HUDEP-2 (cell line): ENCODE data around the gene CNOT8.

Source experiments
- DNase-seq, 76 experiments: peaks; one replicate each; lab custom pipeline; 2025; ENCODE audit not compliant: unreplicated experiment in 76 of 76; lab: John Stamatoyannopoulos, UW

Gene CNOT8

GRCh38 chr5:154862766-154863165 is 4.3 kb downstream of the CNOT8 start:
- no peak for DNase-seq

GRCh38 chr5:154863291-154864080 is 5.1 kb downstream of the CNOT8 start:
- no peak for DNase-seq

DNA sequence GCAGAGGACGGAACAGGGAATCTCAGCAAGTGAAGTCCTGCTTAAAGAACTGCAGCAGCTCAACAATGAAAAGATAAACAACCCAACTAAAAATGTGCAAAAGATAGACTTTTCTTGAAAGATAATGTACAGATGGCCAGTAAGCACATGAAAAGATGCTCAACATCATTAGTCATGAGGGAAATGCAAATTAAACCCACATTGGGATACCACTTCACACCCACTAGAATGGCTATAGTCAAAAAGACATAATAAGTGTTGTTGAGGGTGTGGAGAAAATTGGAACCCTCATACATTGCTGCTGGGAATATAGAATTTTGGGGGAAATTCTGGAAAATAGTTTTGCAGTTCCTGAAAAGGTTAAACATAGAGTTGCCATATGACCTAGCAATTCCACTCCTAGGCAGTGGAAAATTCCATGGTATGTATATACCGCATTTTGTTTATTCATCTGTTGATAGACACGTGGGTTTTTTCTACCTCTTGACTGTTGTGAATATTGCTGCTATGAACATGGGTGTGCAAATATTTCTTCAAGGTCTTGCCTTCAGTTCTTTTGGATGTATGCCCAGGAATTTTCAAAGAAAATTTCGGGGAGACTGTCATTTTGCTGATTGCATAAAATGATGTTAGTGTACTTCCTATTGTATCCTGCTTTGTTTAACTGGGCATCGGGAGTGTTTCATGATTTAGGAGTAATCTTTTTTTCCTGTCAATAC is 7.2 kb downstream of the CNOT8 start:
- no peak for DNase-seq

DNA sequence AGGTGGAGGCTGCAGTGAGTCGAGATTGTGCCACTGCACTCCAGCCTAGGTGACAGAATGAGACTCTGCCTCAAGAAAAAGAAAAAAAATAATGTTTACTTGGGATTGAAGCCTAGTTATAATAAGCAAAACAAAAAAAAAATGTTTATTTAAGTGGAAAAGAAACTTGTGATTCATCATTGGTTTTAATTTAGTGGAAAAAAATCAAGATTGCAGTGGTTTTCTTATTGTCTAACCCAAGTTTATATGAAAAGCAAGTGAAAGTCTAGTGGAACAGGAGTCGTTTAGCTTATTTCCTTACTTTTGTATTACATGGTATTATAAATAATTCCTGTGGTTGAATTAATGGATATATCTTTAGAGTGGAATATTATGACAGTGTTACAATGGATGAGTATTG is 8.4 kb downstream of the CNOT8 start:
- no peak for DNase-seq

GRCh38 chr5:154868702-154869101 is 10.3 kb downstream of the CNOT8 start:
- DNase-seq = peak in 3 of 76 experiments; percentile 12 to 21 (median 14)

- DNase-seq = no peak
These were observed 13.3 kb downstream of the CNOT8 start for GRCh38 chr5:154871734-154872133.

DNA sequence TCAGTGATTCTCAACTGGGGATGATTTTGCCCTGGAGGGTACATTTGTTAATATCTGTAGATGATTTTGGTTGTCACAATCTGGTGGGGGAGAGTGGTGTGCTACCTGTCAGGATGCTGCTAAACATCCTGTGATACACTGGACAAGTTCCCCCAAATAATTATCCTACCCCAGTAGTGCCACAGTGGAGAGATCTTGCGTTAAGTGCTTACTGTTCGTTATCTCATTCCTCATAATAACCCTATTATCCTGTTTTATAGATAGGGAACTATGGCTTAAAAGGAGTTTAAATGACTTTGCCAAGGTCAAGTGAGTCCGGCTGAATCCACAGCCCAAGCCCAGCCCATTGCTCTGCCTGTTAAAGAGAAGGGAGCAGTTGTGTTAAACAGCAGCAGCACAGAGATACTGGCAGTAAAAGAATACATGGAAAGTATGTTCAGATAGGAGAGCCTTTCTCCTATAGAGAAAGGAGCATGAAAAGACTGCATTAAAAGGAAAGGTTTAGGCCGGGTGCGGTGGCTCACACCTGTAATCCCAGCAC is 15.4 kb downstream of the CNOT8 start:
- no peak for DNase-seq

DNA sequence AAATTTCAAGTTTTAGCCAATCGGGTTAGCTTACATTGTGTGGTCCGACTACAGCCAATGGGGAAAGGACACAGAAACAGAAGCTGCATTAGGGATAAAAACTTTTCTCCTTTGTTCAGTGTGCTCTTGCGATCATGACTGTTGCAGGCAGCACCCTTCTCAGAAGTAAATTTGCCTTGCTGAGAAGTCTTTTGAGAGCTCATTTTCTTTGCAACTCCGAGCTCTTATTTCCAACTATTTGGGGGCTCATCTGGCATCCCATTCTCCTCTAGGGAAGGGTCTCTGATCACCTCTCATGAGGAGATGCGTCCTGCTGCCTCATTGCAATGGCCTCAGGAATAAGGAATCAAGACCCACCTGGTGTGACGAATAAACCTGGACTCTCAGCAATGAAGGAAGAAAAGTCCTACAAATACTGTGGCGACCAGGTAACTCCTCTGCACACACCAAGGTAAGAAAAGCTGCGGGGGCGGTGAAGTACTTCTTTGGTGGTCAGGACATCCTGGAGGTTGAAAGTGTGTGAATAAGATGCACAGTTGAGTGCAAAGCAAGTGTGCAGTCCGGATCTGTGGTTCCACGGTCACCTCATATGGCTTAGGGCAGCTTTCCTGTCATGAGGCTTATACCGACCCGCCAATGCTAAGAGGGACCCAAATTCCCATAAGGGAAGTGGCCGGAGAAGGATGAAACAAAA is 20.4 kb downstream of the CNOT8 start:
- no peak for DNase-seq

DNA sequence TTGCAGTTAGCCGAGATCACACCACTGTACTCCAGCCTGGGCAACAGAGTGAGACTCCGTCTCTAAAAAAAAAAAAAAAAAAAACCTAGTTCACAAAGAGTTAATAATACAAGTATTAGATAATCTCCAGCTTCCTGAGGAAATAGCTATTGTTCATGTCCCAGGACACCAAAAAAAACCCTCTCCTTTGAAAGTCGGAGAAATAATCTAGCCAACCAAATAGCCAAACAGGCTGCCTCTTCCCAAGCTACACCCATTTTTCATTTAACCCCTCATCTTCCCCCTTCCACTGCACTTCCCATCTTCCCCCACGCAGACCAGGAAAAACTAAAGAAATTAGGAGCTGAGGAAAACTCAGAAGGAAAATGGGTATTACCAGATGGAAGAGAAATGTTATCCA is 23.6 kb downstream of the CNOT8 start:
- no peak for DNase-seq

GRCh38 chr5:154884424-154884823 is 26.0 kb downstream of the CNOT8 start:
- DNase-seq = no peak

DNA sequence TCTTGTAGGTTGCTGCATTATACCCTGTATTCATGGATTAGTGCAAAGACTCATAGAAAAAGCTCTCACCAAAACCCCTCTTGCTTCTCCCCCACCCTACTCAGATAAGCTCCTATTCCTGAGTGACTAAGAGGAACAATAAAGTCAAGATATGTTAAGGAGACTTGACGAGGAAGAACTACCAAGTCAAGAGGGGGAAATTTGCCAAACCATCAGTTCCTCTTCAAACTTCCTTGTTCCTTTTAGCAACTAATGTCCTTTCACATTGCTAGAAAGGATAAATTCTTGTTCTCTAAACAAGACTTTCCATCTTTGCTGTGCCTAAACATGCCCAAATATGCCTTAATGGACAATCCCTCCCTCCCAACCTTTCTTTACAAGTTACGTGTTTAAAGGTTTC is 27.0 kb downstream of the CNOT8 start:
- DNase-seq = no peak

GRCh38 chr5:154892369-154892771 is 33.9 kb downstream of the CNOT8 start:
- no peak for DNase-seq

- no peak for DNase-seq
These were observed 35.0 kb downstream of the CNOT8 start for GRCh38 chr5:154893381-154893780.

DNA sequence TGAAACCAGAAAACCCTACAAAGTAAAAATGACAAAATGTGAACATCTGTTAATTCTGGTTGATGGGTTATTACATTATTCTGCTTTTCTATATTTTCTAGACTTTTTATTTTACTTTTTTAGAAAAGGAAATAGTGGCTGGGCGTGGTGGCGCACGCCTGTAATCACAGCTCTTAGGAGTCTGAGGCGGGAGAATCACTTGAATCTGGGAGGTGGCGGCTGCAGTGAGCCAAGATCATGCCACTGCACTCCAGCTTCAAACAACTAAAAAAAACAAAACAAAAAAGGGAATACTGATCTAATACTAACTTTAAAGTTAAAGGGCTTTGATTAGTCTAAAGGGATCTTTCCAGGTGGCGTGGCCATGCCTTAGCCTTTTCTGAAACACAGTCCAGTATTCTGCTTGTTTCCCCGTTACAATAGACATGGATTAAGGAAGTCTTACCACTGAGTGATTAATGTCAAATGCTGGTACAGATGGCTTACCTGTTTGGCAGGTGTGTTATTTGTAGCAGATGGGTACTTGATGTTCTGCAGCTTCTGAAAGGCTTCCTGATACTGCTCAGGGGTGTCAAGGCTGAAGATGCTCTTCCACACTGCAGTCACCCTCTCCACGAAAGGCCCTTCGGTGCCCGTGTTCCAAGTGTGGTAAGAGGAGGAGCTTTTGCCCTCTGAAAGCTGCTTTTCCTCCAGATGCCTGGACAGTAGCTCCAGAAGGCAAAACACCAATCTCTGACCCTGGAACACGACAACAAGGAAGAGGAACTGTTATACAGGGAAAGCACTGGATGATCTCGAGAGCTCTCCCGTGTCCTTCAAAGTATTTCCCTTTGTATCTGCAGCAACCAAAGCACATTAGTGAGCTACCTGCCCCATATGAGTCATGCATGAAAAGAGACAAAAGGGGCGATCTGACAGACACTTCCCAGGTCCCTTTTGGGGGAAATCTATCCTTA is 37.5 kb downstream of the CNOT8 start:
- DNase-seq = no peak

GRCh38 chr5:154896562-154897165 is 38.2 kb downstream of the CNOT8 start:
- no peak for DNase-seq

DNA sequence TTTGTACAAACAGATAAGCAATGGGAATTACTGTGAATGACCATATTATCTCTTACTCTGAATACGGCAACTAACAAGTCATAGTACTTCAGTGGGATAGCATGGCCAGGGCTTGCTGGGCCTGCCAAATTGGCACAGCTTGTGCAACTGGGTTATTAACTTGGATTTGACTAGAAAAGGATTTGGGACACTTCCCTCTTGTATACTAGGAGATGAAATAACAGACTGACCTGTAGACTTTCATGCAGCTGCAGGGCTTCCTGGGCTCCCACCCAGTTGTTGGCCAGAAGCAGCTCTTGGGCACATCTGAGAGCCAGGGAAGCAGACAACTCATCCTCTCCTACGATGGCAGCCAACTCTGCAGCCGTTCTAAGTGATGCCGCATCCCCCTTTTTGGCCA is 39.8 kb downstream of the CNOT8 start:
- DNase-seq = no peak

DNA sequence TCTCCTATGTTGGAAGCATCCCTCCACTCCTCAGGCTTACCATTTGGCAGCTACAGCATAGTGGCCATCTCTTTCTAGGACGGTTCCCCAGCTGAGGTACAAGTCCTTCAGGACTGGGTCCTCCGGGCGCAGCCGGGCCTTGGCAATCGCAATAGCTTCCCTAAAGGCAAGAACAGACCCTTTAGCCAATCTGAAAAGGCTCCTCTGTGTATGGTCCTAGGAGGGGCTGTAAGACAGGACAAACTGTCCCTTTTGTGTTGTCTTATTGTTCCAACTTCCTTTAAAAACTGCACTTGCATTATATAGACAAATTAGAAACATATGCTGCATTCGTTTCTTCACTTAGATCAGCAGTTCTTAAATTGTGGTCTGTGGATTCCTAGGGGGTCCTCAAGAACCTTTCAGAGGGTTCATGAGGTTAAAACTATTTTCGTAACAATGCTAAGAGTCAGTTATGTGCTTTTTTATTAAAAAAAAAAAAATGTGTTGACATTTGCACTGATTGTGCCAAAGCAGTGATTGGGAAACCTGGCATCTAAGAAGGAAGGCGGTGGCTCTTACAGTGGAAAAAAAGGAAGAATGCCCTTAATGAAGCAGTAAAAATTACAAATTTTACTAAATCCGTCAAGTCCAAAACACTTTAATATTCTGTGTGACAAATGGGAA is 40.9 kb downstream of the CNOT8 start:
- no peak for DNase-seq

GRCh38 chr5:154900066-154900465 is 41.6 kb downstream of the CNOT8 start:
- DNase-seq = no peak

GRCh38 chr5:154901276-154901675 is 42.8 kb downstream of the CNOT8 start:
- no peak for DNase-seq
